Putamen (tissue), 1 donor: ENCODE measurements around the gene TMEM45A.
"Not testable (repeated sequence)": the region's sequence is repeated elsewhere in the genome, so short reads cannot be mapped to it uniquely, and the experiment has no call there.

Source experiments
- DNase-seq: peaks from one replicate; pipeline ENCODE4 v3.0.0-alpha.2; 2016; ENCODE audit warnings: low spot score

The TMEM45A gene

GRCh38 chr3:100492059-100493006 lies at the start of gene TMEM45A:
Gene TMEM45A, plus strand, starts transcription at chr3:100492619. Its CDS starts 62,593 bp downstream, at chr3:100555212.
- peak; percentile 94 for DNase-seq

GRCh38 chr3:100443690-100444089 lies 48.7 kb upstream of the TMEM45A start:
- DNase-seq = no peak

GRCh38 chr3:100447067-100447466 lies 45.4 kb upstream of the TMEM45A start:
- DNase-seq = not testable (repeated sequence)

- no peak for DNase-seq
Observed at GRCh38 chr3:100448079-100448478, 44.3 kb upstream of the TMEM45A start.

- DNase-seq = no peak
Observed at GRCh38 chr3:100449214-100449613, 43.2 kb upstream of the TMEM45A start.

- DNase-seq = no peak
Observed at GRCh38 chr3:100454677-100455076, 37.7 kb upstream of the TMEM45A start.

- peak; percentile 84 for DNase-seq
Observed at GRCh38 chr3:100455841-100456550, 36.4 kb upstream of the TMEM45A start.

- DNase-seq = no peak
Observed at GRCh38 chr3:100456745-100457144, 35.7 kb upstream of the TMEM45A start.

GRCh38 chr3:100457811-100458210 lies 34.6 kb upstream of the TMEM45A start:
- DNase-seq = peak; percentile 50

- DNase-seq = no peak
Observed at GRCh38 chr3:100458814-100459213, 33.6 kb upstream of the TMEM45A start.

- no peak for DNase-seq
Observed at GRCh38 chr3:100463002-100463401, 29.4 kb upstream of the TMEM45A start.

- peak; percentile 59 for DNase-seq
Observed at GRCh38 chr3:100463646-100464155, 28.7 kb upstream of the TMEM45A start.

GRCh38 chr3:100465892-100466777 lies 26.3 kb upstream of the TMEM45A start:
- DNase-seq = no peak

- no peak for DNase-seq
Observed at GRCh38 chr3:100467133-100467532, 25.3 kb upstream of the TMEM45A start.

- no peak for DNase-seq
Observed at GRCh38 chr3:100468676-100469075, 23.7 kb upstream of the TMEM45A start.

GRCh38 chr3:100470951-100471350 lies 21.5 kb upstream of the TMEM45A start:
- no peak for DNase-seq

GRCh38 chr3:100471444-100471843 lies 21.0 kb upstream of the TMEM45A start:
- DNase-seq = no peak

- not testable (repeated sequence) for DNase-seq
Observed at GRCh38 chr3:100477851-100478360, 14.5 kb upstream of the TMEM45A start.

GRCh38 chr3:100478521-100478920 lies 13.9 kb upstream of the TMEM45A start:
- not testable (repeated sequence) for DNase-seq

GRCh38 chr3:100480081-100480480 lies 12.3 kb upstream of the TMEM45A start:
- no peak for DNase-seq

GRCh38 chr3:100482176-100482575 lies 10.2 kb upstream of the TMEM45A start:
- no peak for DNase-seq
